Motor neuron (in vitro differentiated cells): ENCODE data around the gene BTBD9. TPM values are rescaled to one million over a fixed set of nuclear protein-coding genes. Genes with fewer than 3 reads are reported as not detected.

Source experiments
- ATAC-seq, 8 experiments: fragments of 200-7000 bp; cut with Tn5 transposase; replicated peaks in 6 of 8; 2 replicates each; pipeline ENCODE4 v1.8.0; 2021; ENCODE audit warnings: mild to moderate bottlenecking in 8 of 8, moderate library complexity in 8 of 8
- H3K27ac ChIP-seq, 2 donors: fragments of 250-450 bp; sonication (Bioruptor Pico); 2 replicates each; pipeline ENCODE4 v1.9.0; 2021; ENCODE audit warnings: antibody characterized with exemption in 2 of 2, mild to moderate bottlenecking in 2 of 2, moderate library complexity in 1 of 2
- H3K4me1 ChIP-seq, 2 donors: fragments of 250-450 bp; sonication (Bioruptor Pico); replicated peaks in 1 of 2; 2 replicates each; pipeline ENCODE4 v1.6.1; 2021; ENCODE audit warnings: antibody characterized with exemption in 2 of 2, mild to moderate bottlenecking in 2 of 2, moderate library complexity in 1 of 2
- H3K4me3 ChIP-seq, 5 donors: fragments of 250-450 bp; sonication (Bioruptor Pico); 2 replicates each; pipeline ENCODE4 v1.9.0; 2021; ENCODE audit warnings: antibody characterized with exemption in 5 of 5, mild to moderate bottlenecking in 5 of 5, moderate library complexity in 4 of 5
- WGBS, 10 experiments: fragments of 450-650 bp; shearing (Covaris generic); methylation state at CpG; one replicate each; pipeline ENCODE4 v1.0.0; 2022; 5-methylcytosine and 5-hydroxymethylcytosine counted together
- in situ Hi-C, 9 experiments: fragments of 400-800 bp; cut with MboI; loops; one replicate each; pipeline ENCODE4 v1.15.0; 2021; ENCODE audit warnings: low sequenced_read_pairs in 9 of 9, low pct_unique_long_range_greater_than_20kb in 2 of 9; ENCODE audit not compliant: unreplicated experiment in 9 of 9
- total RNA-seq, 8 experiments: library from RNA; unstranded; fragments of 300-600 nt; gene quantifications; 2 replicates each; pipeline versions ENCODE4 v1.2.3 to v1.2.4, GENCODE V29; 2022

Gene BTBD9
- total RNA-seq, 8 experiments from 2014 or later: 3.8 to 13.0 (median 9.0) TPM

GRCh38 chr6:38150021-38150420 is 489.7 kb downstream of the BTBD9 start:
- Histone ChIP-seq H3K4me3 (no peak overlapping the region), H3K27ac (no peak overlapping the region), H3K4me1 (peaks cover 39 to 48% of the 10 kb centered on the region in 2 donors)
- WGBS, 10 experiments: 87 to 100% (median 100%) methylated on average over 1 to 3 of the region's 3 CpGs; no CpG with 5 or more reads in 3 of the 10 experiments
- in situ Hi-C loops: no loop called here
- no peak for ATAC-seq

DNA sequence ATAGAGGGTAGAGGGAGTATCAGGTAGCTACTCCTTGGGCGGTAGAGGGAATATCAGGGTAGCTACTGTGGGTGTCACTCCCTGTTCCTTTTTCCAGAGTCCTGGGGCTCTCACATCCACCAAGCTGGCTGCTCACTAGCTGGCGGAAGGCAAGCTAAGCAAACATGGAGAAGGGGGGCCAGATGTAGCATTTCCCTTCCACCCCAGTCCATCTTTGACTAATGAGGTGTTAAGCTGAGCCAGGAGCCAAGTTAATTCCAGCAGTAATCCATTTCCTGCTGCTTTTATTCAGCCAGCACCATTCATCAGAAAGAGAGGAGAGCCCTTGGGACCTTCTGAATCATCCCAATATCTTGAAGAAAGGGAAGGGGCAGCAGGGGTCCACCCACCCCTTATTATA is 490.2 kb downstream of the BTBD9 start:
- in situ Hi-C loops: no loop called here
- 22 to 100% (median 63%) methylated on average over 1 to 2 of the region's 2 CpGs; no CpG with 5 or more reads in 6 of the 10 experiments for WGBS, 10 experiments
- H3K4me1 ChIP-seq: peaks cover 39 to 48% of the 10 kb centered on the region in 2 donors
- no peak overlapping the region for H3K4me3 ChIP-seq
- peak in 6 of 8 experiments; percentile 24 to 90 (median 80) for ATAC-seq
- peak overlapping the region; percentile 15 to 18 for H3K27ac ChIP-seq

DNA sequence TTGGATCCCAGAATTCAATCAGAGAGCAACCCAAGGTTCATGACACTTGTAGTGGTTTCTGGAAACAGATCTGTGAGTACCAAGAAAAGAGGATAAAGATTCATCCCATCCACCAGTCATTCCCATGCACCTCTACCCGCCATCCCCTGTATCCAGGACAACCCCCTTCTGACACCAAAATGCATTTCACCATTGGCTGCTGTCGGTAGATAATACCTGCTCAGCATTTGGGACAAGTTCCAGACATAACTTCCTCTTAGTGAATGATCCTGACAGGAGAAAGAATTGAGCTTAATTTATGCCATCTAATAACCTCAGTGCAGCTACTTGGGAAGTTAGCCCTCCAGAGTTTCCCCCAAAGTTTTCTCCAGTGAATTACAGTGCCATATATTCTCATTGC is 491.1 kb downstream of the BTBD9 start:
- no peak overlapping the region for H3K4me3 ChIP-seq
- in situ Hi-C loops: no loop called here
- 86 to 100% (median 90%) methylated on average over 1 to 2 of the region's 2 CpGs; no CpG with 5 or more reads in 2 of the 10 experiments for WGBS, 10 experiments
- no peak overlapping the region for H3K27ac ChIP-seq
- no peak for ATAC-seq
- peaks cover 41 to 51% of the 10 kb centered on the region in 2 donors for H3K4me1 ChIP-seq

DNA sequence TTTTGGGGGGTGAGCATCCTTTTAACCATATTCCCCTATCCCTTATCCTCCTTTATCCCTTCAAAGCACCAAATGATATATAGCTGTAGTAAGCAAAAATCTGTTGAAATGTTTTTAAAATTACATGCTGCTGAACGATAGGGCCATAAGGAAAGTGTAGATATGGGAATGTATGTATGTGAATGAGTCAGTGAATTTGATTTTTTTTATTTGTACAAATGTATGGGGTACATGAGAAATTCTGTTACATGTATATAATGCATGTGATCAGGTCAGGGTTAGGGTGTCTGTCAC is 493.0 kb downstream of the BTBD9 start:
- in situ Hi-C loops: no loop called here
- H3K27ac ChIP-seq: no peak overlapping the region
- no peak for ATAC-seq
- WGBS, 10 experiments: 83 to 100% (median 83%) methylated on average over 1 of the region's 1 CpG; no CpG with 5 or more reads in 4 of the 10 experiments
- H3K4me1 ChIP-seq: peaks cover 49 to 58% of the 10 kb centered on the region in 2 donors
- H3K4me3 ChIP-seq: no peak overlapping the region

DNA sequence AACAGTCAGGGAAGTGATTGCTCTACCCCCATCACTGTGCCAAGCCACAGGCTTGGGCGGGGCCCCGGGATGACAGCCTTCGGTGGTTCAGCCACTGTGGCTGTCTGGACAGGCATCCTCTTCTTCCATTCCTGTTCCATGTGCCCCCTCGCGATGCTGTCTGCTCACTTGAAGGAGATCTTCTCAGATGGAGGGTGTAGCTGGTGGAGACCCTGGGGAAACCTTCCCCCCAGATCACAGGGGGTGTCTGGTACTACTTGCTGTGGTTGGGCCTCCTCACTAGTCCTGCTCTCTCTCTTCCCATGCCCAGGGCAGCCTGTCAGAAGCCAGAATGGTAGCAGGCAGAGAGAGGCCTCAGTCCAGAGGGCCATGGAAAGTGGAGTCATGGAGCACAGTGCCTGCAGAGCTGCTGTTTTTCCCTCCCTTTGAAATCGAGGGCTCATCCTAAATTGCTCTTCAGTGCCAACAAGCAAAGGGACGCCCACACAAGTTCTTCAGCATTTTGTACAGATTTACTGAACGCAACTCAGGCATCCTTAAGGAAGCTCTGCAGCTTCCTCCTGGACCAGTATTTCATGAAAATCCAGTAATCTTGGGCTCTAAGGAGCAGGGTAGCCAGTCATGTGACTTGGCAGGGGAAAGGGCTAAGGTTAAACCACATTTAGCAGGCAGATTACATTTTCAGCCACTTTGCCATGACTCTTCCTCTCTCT is 493.6 kb downstream of the BTBD9 start:
- WGBS, 10 experiments: 70 to 100% (median 89%) methylated on average over 2 to 6 of the region's 8 CpGs; no CpG with 5 or more reads in 4 of the 10 experiments

GRCh38 chr6:38144365-38144945 is 495.3 kb downstream of the BTBD9 start:
- no peak for ATAC-seq

More for the DNA sequence above, 493.6 kb downstream of the BTBD9 start:
- Histone ChIP-seq H3K4me3 (no peak overlapping the region), H3K4me1 (peaks cover 49 to 58% of the 10 kb centered on the region in 2 donors), H3K27ac (no peak overlapping the region)
- no peak for ATAC-seq
- in situ Hi-C loops: no loop called here

GRCh38 chr6:38143191-38144150 is 496.3 kb downstream of the BTBD9 start:
- in situ Hi-C loops: no loop called here
- Histone ChIP-seq H3K4me1 (peaks cover 24 to 32% of the 10 kb centered on the region in 2 donors), H3K4me3 (no peak overlapping the region), H3K27ac (no peak overlapping the region)
- 56 to 90% (median 64%) methylated on average over 1 to 8 of the region's 8 CpGs for WGBS, 10 experiments
- ATAC-seq: peak in 6 of 8 experiments; percentile 25 to 83 (median 66)

More at GRCh38 chr6:38144365-38144945, 495.3 kb downstream of the BTBD9 start:
- H3K4me3 ChIP-seq: no peak overlapping the region
- peaks cover 33 to 41% of the 10 kb centered on the region in 2 donors for H3K4me1 ChIP-seq
- 57 to 100% (median 83%) methylated on average over 1 to 4 of the region's 5 CpGs; no CpG with 5 or more reads in 3 of the 10 experiments for WGBS, 10 experiments
- in situ Hi-C loops: no loop called here
- no peak overlapping the region for H3K27ac ChIP-seq

DNA sequence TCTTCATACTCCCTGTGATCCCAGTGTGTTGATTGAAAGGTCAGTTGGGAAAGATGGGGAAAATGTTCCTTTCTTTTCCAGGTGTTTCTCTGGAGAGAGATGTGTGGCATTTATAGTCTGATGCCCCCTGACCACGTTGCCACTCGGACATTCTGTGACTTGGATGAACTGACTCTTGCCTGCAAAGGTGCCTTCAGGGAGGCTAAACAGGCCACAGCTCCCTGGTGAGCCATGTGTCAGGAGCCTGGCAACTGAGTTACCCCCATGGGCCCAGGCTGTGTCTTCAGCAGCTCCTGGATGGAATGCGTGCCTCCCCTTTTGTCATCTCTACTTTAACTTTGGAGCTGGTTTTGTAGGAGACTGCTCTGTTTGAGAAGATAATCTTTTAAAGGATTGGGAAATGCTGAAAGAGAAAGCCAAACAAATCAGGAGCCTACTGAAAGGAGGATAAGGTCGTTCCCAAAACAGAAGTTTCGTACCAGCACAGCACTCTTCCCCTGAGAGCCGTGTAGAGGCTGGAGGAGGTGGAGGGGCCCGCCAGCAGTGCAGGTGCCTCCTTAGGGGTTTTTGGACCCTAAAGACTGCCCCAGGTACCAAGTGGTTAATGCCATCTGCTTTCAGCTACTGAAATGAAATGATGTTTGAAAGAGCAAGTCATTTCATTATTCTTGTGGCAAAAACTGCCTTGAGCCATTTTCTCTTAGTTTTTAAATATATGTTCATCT is 497.4 kb downstream of the BTBD9 start:
- in situ Hi-C loops: no loop called here
- WGBS, 10 experiments: 76 to 100% (median 90%) methylated on average over 1 to 7 of the region's 7 CpGs; no CpG with 5 or more reads in 1 of the 10 experiments
- Histone ChIP-seq H3K4me1 (peaks cover 19 to 29% of the 10 kb centered on the region in 2 donors), H3K27ac (no peak overlapping the region), H3K4me3 (no peak overlapping the region)
- ATAC-seq: no peak

GRCh38 chr6:38141716-38142115 is 498.0 kb downstream of the BTBD9 start:
- H3K4me1 ChIP-seq: peaks cover 19 to 26% of the 10 kb centered on the region in 2 donors
- 73 to 100% (median 90%) methylated on average over 1 to 6 of the region's 6 CpGs; no CpG with 5 or more reads in 2 of the 10 experiments for whole genome bisulfite sequencing, 10 experiments
- in situ Hi-C loops: no loop called here
- H3K27ac ChIP-seq: no peak overlapping the region
- H3K4me3 ChIP-seq: no peak overlapping the region
- ATAC-seq: no peak

DNA sequence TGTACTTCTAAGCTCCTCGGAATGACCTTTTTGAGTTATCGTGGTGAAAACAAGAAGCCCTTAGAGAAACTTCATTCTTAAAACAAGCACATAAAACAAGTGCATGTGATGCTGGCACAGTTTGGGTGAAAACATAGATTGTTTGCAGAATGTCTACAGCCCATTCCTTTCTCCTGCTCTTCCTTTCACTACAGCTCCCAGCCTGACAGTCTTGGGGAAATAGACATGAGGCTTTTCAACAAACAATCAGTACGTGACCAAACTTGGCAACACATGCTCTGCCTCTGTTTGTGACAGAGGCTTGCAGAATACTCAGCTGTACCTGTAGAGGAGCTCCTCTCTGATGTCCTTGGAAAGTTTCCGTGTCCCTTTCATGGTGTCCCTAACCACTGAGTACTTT is 498.6 kb downstream of the BTBD9 start:
- Histone ChIP-seq H3K27ac (no peak overlapping the region), H3K4me3 (no peak overlapping the region), H3K4me1 (peaks cover 21 to 22% of the 10 kb centered on the region in 2 donors)
- ATAC-seq: peak in 4 of 8 experiments; percentile 32 to 78 (median 36)
- in situ Hi-C loops: no loop called here
- 50 to 100% (median 90%) methylated on average over 1 to 4 of the region's 4 CpGs; no CpG with 5 or more reads in 2 of the 10 experiments for whole genome bisulfite sequencing, 10 experiments

- in situ Hi-C loops: no loop called here
- Histone ChIP-seq H3K27ac (no peak overlapping the region), H3K4me1 (peaks cover 16 to 32% of the 10 kb centered on the region in 2 donors), H3K4me3 (no peak overlapping the region)
- no peak for ATAC-seq
- 40 to 100% (median 68%) methylated on average over 1 to 5 of the region's 5 CpGs; no CpG with 5 or more reads in 4 of the 10 experiments for WGBS, 10 experiments
Measured at GRCh38 chr6:38138374-38138773, 501.4 kb downstream of the BTBD9 start.

DNA sequence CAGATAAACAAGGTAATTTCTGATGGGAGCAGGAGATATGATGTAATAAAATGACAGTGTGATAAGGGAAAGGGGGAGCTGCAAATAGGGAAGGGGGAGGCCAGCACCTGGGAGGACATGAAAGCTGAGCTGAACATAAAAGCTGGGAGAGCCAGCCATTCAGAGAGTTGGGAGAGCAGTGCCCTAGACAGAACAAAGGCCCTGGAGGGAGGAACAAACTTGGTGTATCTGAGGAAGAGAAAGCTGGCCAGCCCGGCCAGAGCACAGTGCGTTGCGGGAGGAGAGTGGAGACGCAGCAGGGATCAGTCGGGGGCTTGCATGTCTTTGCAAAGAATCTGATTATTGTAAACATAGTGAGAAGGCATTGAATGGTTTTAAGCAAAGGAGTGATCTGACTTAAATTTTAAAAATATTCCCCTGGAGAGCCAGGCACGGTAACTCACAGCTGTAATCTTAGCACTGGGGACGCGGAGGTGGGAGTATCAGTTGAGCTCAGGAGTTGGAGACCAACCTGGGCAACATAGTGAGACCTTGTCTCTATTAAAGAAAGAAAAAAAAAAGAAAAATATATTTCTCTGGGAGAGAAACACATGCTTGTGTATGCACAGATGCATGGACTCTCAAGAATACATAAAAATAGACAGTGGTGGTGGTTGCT is 502.0 kb downstream of the BTBD9 start:
- 50 to 98% (median 75%) methylated on average over 2 to 6 of the region's 8 CpGs; no CpG with 5 or more reads in 3 of the 10 experiments for WGBS, 10 experiments
- peaks cover 11 to 25% of the 10 kb centered on the region in 2 donors for H3K4me1 ChIP-seq
- no peak overlapping the region for H3K4me3 ChIP-seq
- ATAC-seq: peak in 5 of 8 experiments; percentile 55 to 79 (median 66)
- in situ Hi-C loops: no loop called here
- H3K27ac ChIP-seq: no peak overlapping the region
